CD14-positive monocyte (primary cell): ENCODE data around the gene NAP1L4. TPM values are rescaled to one million over a fixed set of nuclear protein-coding genes. Genes with fewer than 3 reads are reported as not detected.

ENCODE experiments used
- DNase-seq, 3 donors: peaks; one replicate each; pipeline ENCODE4 v3.0.0-alpha.2; 2011 to 2022
- H2AFZ ChIP-seq: 2 replicates; pipeline ENCODE4 v1.6.0; 2012; ENCODE audit warnings: mild to moderate bottlenecking, low read depth, low read length, inconsistent platforms; ENCODE audit not compliant: insufficient read depth, poor library complexity, severe bottlenecking
- H3K27ac ChIP-seq, 2 donors: 1 replicate in 1 of 2; 2 replicates in 1 of 2; pipeline ENCODE4 v1.5.1; 2012 to 2013; ENCODE audit warnings: low read length in 2 of 2, control low read depth in 1 of 2, inconsistent platforms in 1 of 2, low read depth in 1 of 2, mild to moderate bottlenecking in 1 of 2
- H3K27me3 ChIP-seq, 2 donors: one replicate each; pipeline versions ENCODE4 v1.6.0 to v1.6.1; 2011 to 2013; ENCODE audit warnings: low read length in 2 of 2; ENCODE audit not compliant: control insufficient read depth in 2 of 2, insufficient read depth in 2 of 2
- H3K36me3 ChIP-seq, 2 donors: replicated peaks in 1 of 2; 1 replicate in 1 of 2; 2 replicates in 1 of 2; pipeline versions ENCODE4 v1.5.1 to v1.6.1; 2012 to 2013; ENCODE audit warnings: low read length in 2 of 2, control low read depth in 1 of 2, inconsistent platforms in 1 of 2, mild to moderate bottlenecking in 1 of 2; ENCODE audit not compliant: insufficient read depth in 2 of 2, control insufficient read depth in 1 of 2
- H3K4me1 ChIP-seq, 2 donors: 1 replicate in 1 of 2; 2 replicates in 1 of 2; pipeline versions ENCODE4 v1.5.1 to v1.6.1; 2012 to 2013; ENCODE audit warnings: low read length in 2 of 2, control low read depth in 1 of 2, inconsistent platforms in 1 of 2, mild to moderate bottlenecking in 1 of 2, moderate library complexity in 1 of 2; ENCODE audit not compliant: insufficient read depth in 2 of 2, control insufficient read depth in 1 of 2
- H3K4me2 ChIP-seq: replicated peaks from 2 replicates; pipeline ENCODE3; 2012; ENCODE audit warnings: low read length, moderate library complexity, mild to moderate bottlenecking; ENCODE audit not compliant: poor library complexity, severe bottlenecking; ENCODE audit errors: extremely low read depth
- H3K4me3 ChIP-seq, 3 experiments: fragments of 200-600 bp in 1 of 3; sonication (generic) in 1 of 3; replicated peaks in 1 of 3; 1 replicate in 2 of 3; 2 replicates in 1 of 3; pipeline ENCODE4 v1.5.1; 2011 to 2013; ENCODE audit warnings: low read length in 3 of 3, mild to moderate bottlenecking in 3 of 3, control low read depth in 2 of 3, low read depth in 2 of 3, inconsistent platforms in 1 of 3, moderate library complexity in 1 of 3
- H3K79me2 ChIP-seq: 2 replicates; pipeline ENCODE4 v1.6.0; 2012; ENCODE audit warnings: mild to moderate bottlenecking, control low read depth, inconsistent platforms, low read length, moderate library complexity; ENCODE audit not compliant: insufficient read depth
- H3K9ac ChIP-seq: 2 replicates; pipeline ENCODE4 v1.6.0; 2017; ENCODE audit warnings: low read length, mild to moderate bottlenecking; ENCODE audit not compliant: insufficient read depth, poor library complexity, severe bottlenecking
- H3K9me3 ChIP-seq, 2 donors: replicated peaks in 1 of 2; 1 replicate in 1 of 2; 2 replicates in 1 of 2; pipeline versions ENCODE4 v1.5.1 to v1.6.1; 2012 to 2013; ENCODE audit warnings: low read length in 2 of 2, control low read depth in 1 of 2; ENCODE audit not compliant: control insufficient read depth in 1 of 2, insufficient read depth in 1 of 2
- H4K20me1 ChIP-seq: 2 replicates; pipeline ENCODE4 v1.6.0; 2012; ENCODE audit warnings: mild to moderate bottlenecking, low read length, control low read depth, moderate library complexity; ENCODE audit not compliant: insufficient read depth
- H3K27ac Mint-ChIP-seq, 7 donors: one replicate each; pipeline ENCODE4 v1.8.0; 2020; ENCODE audit warnings: mild to moderate bottlenecking in 7 of 7, mixed read lengths in 7 of 7, moderate library complexity in 6 of 7, inconsistent platforms in 2 of 7
- H3K27me3 Mint-ChIP-seq, 3 donors: one replicate each; pipeline ENCODE4 v1.8.0; 2021 to 2022; ENCODE audit warnings: low read depth in 3 of 3, mild to moderate bottlenecking in 3 of 3, mixed read lengths in 3 of 3, moderate library complexity in 3 of 3, inconsistent platforms in 1 of 3
- H3K36me3 Mint-ChIP-seq, 2 donors: one replicate each; pipeline ENCODE4 v1.8.0; 2020; ENCODE audit warnings: mixed read lengths in 2 of 2, inconsistent platforms in 1 of 2, mild to moderate bottlenecking in 1 of 2
- H3K4me1 Mint-ChIP-seq: one replicate; pipeline ENCODE4 v1.8.0; 2020; ENCODE audit warnings: mild to moderate bottlenecking, mixed read lengths
- H3K4me3 Mint-ChIP-seq, 2 donors: one replicate each; pipeline ENCODE4 v1.8.0; 2020; ENCODE audit warnings: mild to moderate bottlenecking in 2 of 2, mixed read lengths in 2 of 2, moderate library complexity in 1 of 2
- H3K9me3 Mint-ChIP-seq, 7 donors: one replicate each; pipeline ENCODE4 v1.8.0; 2020 to 2022; ENCODE audit warnings: mixed read lengths in 7 of 7, mild to moderate bottlenecking in 6 of 7, moderate library complexity in 6 of 7, inconsistent platforms in 2 of 7
- WGBS: methylation state at CpG from one replicate; pipeline ENCODE4 v1.1.5; 2013; ENCODE audit warnings: missing lambda C conversion rate; ENCODE audit not compliant: insufficient coverage; 5-methylcytosine and 5-hydroxymethylcytosine counted together
- intact Hi-C, 2 donors: fragments of 100-400 bp; cut with micrococcal nuclease; formaldehyde crosslinking; loops; one replicate each; pipeline versions ENCODE4 v1.15.0 to v1.15.1; 2023
- polyA plus RNA-seq, 3 donors: library from polyadenylated mRNA; depleted of rRNA in 1 of 3; unstranded in 2 of 3; stranded (reverse) in 1 of 3; fragments of 300-500 nt in 2 of 3; fragments of >200 nt in 1 of 3; fragmentation: Illumina TruSeq in 2 of 3; gene quantifications; 1 replicate in 2 of 3; 2 replicates in 1 of 3; pipeline ENCODE4 v1.2.3, GENCODE V29; 2012 to 2021
- TF ChIP-seq, protein P1 (sequence below): fragments of 200-600 bp; IDR thresholded peaks from one replicate; pipeline ENCODE4 v1.8.0; 2022; ENCODE audit warnings: antibody characterized with exemption, mild to moderate bottlenecking

NAP1L4 gene
- polyA plus RNA-seq, 3 donors, result 42.1 to 44.9 (median 44.9) TPM

DNA sequence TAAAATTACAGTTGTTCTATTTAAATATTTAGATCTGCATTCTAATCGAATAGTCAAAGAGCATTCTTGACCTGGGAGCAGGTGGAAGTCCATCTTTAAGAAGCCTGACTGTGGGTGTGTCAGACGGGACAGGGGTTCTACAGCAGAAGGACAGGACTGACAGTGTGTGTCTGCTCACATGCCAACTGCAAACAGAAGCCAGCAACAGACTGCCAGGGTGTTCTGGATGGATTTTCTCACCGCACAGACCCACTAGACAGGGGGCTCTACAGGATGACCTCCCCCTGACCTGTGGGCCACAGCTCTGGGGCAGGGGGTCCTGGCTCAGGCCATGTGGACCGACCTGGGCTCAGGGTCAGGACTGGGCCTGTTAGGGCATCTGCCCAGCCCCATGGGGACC lies 22.8 kb upstream of the NAP1L4 start:
- Histone ChIP-seq H3K27me3 (no peaks in the 10 kb centered on the region), H3K79me2 (no peaks in the 10 kb centered on the region), H2AFZ (no peak overlapping the region), H4K20me1 (no peaks in the 10 kb centered on the region), H3K4me1 (peaks cover 16% of the 10 kb centered on the region in 2 donors), H3K27ac (no peak overlapping the region), H3K9ac (no peak overlapping the region), H3K4me3 (no peak overlapping the region), H3K9me3 (no peaks in the 10 kb centered on the region), H3K36me3 (peaks cover 81 to 99% of the 10 kb centered on the region in 2 donors), H3K4me2 (no peak overlapping the region)
- WGBS, result 92% methylated on average over 4 of the region's 4 CpGs
- H3K4me1 Mint-ChIP-seq, result peaks cover 17% of the 10 kb centered on the region
- H3K36me3 Mint-ChIP-seq, result peaks cover 75 to 100% of the 10 kb centered on the region in 2 donors
- peaks cover 0 to 2% (median 0%) of the 10 kb centered on the region in 7 donors for H3K9me3 Mint-ChIP-seq
- intact Hi-C loops, result no loop called here
- H3K4me3 Mint-ChIP-seq, result no peak overlapping the region
- TF ChIP-seq, protein P1, sequence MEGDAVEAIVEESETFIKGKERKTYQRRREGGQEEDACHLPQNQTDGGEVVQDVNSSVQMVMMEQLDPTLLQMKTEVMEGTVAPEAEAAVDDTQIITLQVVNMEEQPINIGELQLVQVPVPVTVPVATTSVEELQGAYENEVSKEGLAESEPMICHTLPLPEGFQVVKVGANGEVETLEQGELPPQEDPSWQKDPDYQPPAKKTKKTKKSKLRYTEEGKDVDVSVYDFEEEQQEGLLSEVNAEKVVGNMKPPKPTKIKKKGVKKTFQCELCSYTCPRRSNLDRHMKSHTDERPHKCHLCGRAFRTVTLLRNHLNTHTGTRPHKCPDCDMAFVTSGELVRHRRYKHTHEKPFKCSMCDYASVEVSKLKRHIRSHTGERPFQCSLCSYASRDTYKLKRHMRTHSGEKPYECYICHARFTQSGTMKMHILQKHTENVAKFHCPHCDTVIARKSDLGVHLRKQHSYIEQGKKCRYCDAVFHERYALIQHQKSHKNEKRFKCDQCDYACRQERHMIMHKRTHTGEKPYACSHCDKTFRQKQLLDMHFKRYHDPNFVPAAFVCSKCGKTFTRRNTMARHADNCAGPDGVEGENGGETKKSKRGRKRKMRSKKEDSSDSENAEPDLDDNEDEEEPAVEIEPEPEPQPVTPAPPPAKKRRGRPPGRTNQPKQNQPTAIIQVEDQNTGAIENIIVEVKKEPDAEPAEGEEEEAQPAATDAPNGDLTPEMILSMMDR, result no peak
- H3K27ac Mint-ChIP-seq, result no peak overlapping the region
- peaks cover 0 to 2% (median 0%) of the 10 kb centered on the region in 3 donors for H3K27me3 Mint-ChIP-seq
- no peak for DNase-seq

DNA sequence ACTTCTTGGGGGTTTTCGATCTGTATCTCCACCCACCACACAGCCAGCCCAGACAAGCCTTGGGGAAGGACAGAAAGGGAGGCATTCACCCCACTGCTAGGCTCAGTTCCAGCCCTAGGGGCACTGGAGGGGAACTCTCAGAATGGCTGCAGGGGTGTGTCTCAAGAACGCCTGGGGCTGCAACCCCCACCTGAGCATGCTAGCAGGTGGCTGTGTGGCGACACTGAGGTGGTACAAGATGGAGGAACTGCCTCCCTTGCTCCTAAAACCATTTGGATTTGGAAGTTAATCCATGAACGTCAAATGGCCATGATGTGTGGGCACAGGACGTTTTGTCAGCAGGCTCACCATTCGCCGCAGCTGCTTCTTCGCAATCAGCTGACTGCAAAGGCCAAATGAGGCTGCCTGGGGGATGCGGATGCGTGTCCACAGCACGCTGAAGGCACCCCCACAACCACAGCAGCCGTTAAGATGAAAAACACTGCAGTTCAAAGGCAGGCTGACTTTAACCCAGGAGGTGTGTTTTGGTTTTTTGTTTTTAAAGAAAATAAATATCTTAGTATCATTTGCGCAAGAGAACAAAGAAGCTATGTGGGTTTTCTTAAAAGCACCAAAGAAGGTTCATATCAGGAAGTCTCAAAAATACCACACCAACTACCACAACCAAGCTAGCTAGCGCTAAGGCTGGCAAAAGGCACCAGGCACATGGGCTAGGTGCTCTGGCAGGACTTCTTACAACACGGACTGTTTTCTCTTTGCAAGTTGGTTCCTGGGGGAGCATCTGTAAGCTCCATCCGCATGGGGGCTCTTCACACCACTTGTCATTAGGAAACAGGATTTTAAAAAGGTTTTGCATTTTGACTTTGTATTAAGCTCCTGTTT lies 22.2 kb upstream of the NAP1L4 start:
- intact Hi-C loops, result no loop called here
- no peaks in the 10 kb centered on the region for H4K20me1 ChIP-seq
- DNase-seq, result no peak

More for the DNA sequence above, 22.2 kb upstream of the NAP1L4 start:
- WGBS, result 81% methylated on average over 7 of the region's 16 CpGs
- H3K36me3 Mint-ChIP-seq, result peaks cover 76 to 100% of the 10 kb centered on the region in 2 donors
- H3K9me3 Mint-ChIP-seq, result peaks cover 0 to 2% (median 0%) of the 10 kb centered on the region in 7 donors
- TF ChIP-seq, protein P1, result no peak
- Histone ChIP-seq H3K27me3 (no peaks in the 10 kb centered on the region), H3K36me3 (peaks cover 83 to 99% of the 10 kb centered on the region in 2 donors), H3K4me1 (peaks cover 16% of the 10 kb centered on the region in 2 donors), H3K9me3 (no peaks in the 10 kb centered on the region), H3K9ac (no peak overlapping the region), H3K4me2 (no peak overlapping the region), H2AFZ (no peak overlapping the region), H3K27ac (no peak overlapping the region), H3K4me3 (no peak overlapping the region), H3K79me2 (no peaks in the 10 kb centered on the region)
- H3K27ac Mint-ChIP-seq, result no peak overlapping the region
- peaks cover 17% of the 10 kb centered on the region for H3K4me1 Mint-ChIP-seq
- peaks cover 0 to 2% (median 0%) of the 10 kb centered on the region in 3 donors for H3K27me3 Mint-ChIP-seq
- H3K4me3 Mint-ChIP-seq, result no peak overlapping the region
